Lower leg skin (tissue), 4 donors: ENCODE measurements around the gene RFX2. TPM values are rescaled to one million over a fixed set of nuclear protein-coding genes. Genes with fewer than 3 reads are reported as not detected.

Source experiments
- DNase-seq, 2 donors: peaks; one replicate each; pipeline ENCODE4 v3.0.0-alpha.2; 2019; ENCODE audit warnings: low spot score in 2 of 2
- H3K4me3 ChIP-seq: fragments of 200-600 bp; sonication (generic); 2 replicates; pipeline ENCODE4 v1.5.1; 2017; ENCODE audit warnings: mild to moderate bottlenecking, low read depth; ENCODE audit not compliant: poor library complexity, severe bottlenecking
- POLR2A ChIP-seq, 2 donors: fragments of 450-650 bp; IDR thresholded peaks; one replicate each; pipeline ENCODE4 v1.6.1; 2016 to 2017; ENCODE audit warnings: antibody characterized with exemption in 2 of 2, mild to moderate bottlenecking in 1 of 2, moderate library complexity in 1 of 2
- WGBS, 2 donors: methylation state at CpG; one replicate each; pipeline ENCODE4 v1.1.5; 2018; 5-methylcytosine and 5-hydroxymethylcytosine counted together
- intact Hi-C: fragments of 100-400 bp; cut with DNase I; formaldehyde crosslinking; loops from one replicate; pipeline ENCODE4 v1.15.0; 2023; ENCODE audit warnings: low total_unique reads
- total RNA-seq, 4 donors: library from RNA; depleted of rRNA; stranded (reverse); fragments of >200 nt; gene quantifications; one replicate each; pipeline ENCODE4 v1.1.0, GENCODE V29; 2016
- TF ChIP-seq, protein P1 (sequence below), 3 donors: fragments of 450-650 bp; IDR thresholded peaks; one replicate each; pipeline ENCODE4 v1.5.1; 2016; ENCODE audit warnings: antibody characterized with exemption in 3 of 3, mild to moderate bottlenecking in 3 of 3, moderate library complexity in 2 of 3

The RFX2 gene
- total RNA-seq, 4 donors from 2014 or later: 19.6 to 28.7 (median 25.8) TPM

DNA sequence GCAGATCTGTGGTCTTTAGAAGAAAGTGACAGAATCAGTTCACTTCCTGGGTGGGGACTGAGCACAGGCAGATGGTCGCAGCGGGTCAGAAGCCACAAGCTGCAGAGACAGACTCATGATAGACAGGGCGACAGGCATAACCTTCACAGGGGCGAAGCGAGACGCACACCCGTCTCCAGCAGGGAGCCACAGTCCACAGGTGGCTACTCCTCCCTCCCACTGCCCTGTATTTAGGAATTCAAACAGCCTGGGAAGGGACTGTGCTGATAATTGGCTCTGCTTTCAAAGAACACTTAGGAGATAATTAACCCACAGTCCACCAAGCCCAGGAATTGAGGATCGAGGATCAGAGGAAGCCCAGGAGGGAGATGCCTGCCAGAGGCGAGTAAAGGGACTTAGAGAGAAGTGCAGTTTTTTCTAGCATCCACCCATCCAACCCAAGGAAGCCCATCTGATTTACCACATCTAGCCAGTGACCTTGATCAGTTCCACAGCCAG is 23.2 kb downstream of the RFX2 start:
- 29 to 31% methylated on average over 9 of the region's 9 CpGs for WGBS, 2 donors
- intact Hi-C loops: no loop called here
- TF ChIP-seq POLR2A (IDR thresholded peaks at IDR 0.05): no peak
- TF ChIP-seq, protein P1, sequence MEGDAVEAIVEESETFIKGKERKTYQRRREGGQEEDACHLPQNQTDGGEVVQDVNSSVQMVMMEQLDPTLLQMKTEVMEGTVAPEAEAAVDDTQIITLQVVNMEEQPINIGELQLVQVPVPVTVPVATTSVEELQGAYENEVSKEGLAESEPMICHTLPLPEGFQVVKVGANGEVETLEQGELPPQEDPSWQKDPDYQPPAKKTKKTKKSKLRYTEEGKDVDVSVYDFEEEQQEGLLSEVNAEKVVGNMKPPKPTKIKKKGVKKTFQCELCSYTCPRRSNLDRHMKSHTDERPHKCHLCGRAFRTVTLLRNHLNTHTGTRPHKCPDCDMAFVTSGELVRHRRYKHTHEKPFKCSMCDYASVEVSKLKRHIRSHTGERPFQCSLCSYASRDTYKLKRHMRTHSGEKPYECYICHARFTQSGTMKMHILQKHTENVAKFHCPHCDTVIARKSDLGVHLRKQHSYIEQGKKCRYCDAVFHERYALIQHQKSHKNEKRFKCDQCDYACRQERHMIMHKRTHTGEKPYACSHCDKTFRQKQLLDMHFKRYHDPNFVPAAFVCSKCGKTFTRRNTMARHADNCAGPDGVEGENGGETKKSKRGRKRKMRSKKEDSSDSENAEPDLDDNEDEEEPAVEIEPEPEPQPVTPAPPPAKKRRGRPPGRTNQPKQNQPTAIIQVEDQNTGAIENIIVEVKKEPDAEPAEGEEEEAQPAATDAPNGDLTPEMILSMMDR (IDR thresholded peaks at IDR 0.05): no peak
- DNase-seq: peak in 1 of 2 donors; percentile 87
- no peak overlapping the region for H3K4me3 ChIP-seq

DNA sequence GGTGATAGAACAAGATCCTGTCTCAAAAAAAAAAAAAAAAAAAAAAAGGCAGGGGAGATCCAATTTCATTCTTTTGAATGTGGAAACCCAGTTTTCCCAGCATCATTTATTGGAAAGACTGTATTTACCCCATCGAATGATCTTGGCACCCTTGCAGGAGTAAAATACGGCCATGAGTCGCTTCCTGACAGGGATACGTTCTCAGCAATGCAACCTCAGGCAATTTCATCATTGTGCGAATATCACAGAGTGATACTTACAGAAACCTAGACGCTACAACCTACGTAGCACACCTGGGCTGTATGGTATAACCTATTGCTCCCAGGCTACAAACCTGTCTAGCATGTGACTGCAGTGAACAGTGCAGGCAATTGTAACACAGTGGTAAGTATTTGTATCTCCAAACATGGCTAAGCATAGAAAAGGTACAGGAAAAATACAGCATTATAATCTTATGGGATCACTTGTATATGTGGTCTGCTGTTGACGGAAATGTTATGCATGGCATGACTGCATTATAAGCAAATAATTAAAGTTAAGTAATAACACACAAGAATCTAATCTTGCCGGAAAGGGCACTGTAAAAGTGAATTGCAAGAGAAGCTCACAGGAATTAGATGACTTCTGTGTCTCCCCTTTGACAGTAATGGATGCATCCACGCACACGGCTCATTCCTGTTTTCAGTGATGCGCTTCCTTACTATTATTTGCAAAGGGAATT is 24.1 kb downstream of the RFX2 start:
- 47 to 57% methylated on average over 12 of the region's 12 CpGs for WGBS, 2 donors
- intact Hi-C loops: no loop called here
- H3K4me3 ChIP-seq: no peak overlapping the region
- TF ChIP-seq, protein P1 (IDR thresholded peaks at IDR 0.05): no peak
- TF ChIP-seq POLR2A (IDR thresholded peaks at IDR 0.05): no peak
- DNase-seq: no peak

DNA sequence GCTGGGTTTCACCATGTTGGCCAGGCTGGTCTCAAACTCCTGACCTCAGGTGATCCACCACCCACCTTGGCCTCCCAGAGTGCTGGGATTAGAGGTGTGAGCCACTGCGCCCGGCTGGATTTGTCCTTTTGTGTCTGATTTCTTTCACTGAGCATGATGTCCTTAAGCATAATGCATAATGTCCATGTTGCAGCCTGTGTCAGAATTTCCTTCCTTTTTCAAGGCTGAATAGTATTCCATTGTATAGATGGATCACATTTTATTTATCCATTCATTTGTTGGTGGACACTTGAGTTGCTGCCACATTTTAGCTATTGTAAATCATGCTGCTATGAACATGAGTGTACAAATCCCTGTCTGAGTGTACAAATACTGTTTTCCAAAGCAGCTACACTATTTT is 25.5 kb downstream of the RFX2 start:
- WGBS, 2 donors: 90 to 95% methylated on average over 2 of the region's 2 CpGs
- TF ChIP-seq, protein P1 (IDR thresholded peaks at IDR 0.05): no peak
- TF ChIP-seq POLR2A (IDR thresholded peaks at IDR 0.05): no peak
- intact Hi-C loops: no loop called here
- no peak overlapping the region for H3K4me3 ChIP-seq
- no peak for DNase-seq

DNA sequence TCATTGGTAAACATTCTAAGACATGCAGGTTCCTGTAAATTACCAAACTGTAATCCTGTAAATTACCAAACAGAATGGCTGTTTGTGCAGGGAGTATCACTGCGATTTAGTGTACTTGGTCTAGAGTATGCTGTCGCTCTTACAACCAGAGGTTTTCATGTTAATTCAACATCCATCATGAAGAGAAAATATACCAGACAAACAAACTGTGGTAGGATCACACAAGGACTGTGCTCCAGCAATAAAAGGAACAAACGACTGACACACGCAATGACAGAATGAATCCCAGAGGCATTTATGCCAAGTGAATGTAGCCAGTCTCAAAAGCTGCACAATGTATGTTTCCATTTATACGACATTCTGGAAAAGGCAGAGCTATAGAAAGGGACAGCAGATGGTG is 31.2 kb downstream of the RFX2 start:
- intact Hi-C loops: no loop called here
- DNase-seq: no peak
- no peak for TF ChIP-seq POLR2A (IDR thresholded peaks at IDR 0.05)
- TF ChIP-seq, protein P1 (IDR thresholded peaks at IDR 0.05): no peak
- WGBS, 2 donors: 85 to 86% methylated on average over 5 of the region's 5 CpGs
- no peak overlapping the region for H3K4me3 ChIP-seq

DNA sequence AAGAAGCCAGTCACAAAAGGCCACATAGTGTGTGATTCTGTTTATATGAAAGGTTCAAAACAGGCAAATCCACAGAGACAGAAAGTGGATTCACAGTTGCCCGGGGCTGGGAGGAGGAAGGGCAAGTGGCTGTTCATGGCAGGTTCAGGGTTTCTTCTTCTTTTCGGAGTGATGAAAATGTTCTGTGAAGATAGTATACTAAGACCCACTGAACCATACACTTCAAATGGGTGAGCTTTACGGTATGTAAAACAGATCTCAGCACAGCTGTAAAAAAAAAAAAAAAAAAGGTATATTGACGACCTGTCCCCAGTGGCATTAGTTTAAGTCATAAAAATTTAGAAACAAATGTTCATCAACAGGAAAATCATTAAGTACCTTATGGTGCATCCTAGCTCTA is 32.2 kb downstream of the RFX2 start:
- WGBS, 2 donors: 94% methylated on average over 4 of the region's 4 CpGs
- intact Hi-C loops: no loop called here
- no peak overlapping the region for H3K4me3 ChIP-seq
- no peak for DNase-seq
- no peak for TF ChIP-seq POLR2A (IDR thresholded peaks at IDR 0.05)
- TF ChIP-seq, protein P1 (IDR thresholded peaks at IDR 0.05): no peak
